Astrocyte (in vitro differentiated cells and primary cell): ENCODE data around the gene KDR. TPM values are rescaled to one million over a fixed set of nuclear protein-coding genes. Genes with fewer than 3 reads are reported as not detected.

Source experiments
- DNase-seq: peaks from one replicate; pipeline ENCODE4 v3.0.0-alpha.2; 2010; ENCODE audit warnings: low read depth
- FAIRE-seq: peaks from 2 replicates; lab custom pipeline; 2011; peaks lifted over from hg19 to GRCh38; lab: Jason Lieb, UNC
- H2AFZ ChIP-seq: 2 replicates; pipeline ENCODE4 v1.6.0; 2012; ENCODE audit warnings: low read depth, low read length, inconsistent platforms
- H3K27ac ChIP-seq: 2 replicates; pipeline ENCODE4 v1.5.1; 2011; ENCODE audit warnings: low read depth, low read length, inconsistent platforms
- H3K27me3 ChIP-seq: 2 replicates; pipeline ENCODE4 v1.6.0; 2011; ENCODE audit warnings: low read length, inconsistent platforms; ENCODE audit not compliant: insufficient read depth
- H3K36me3 ChIP-seq: 2 replicates; pipeline ENCODE4 v1.5.1; 2011; ENCODE audit warnings: low read length, inconsistent platforms; ENCODE audit not compliant: insufficient read depth
- H3K4me1 ChIP-seq: 2 replicates; pipeline ENCODE4 v1.5.1; 2011; ENCODE audit warnings: low read length, inconsistent platforms; ENCODE audit not compliant: insufficient read depth
- H3K4me2 ChIP-seq: 2 replicates; pipeline ENCODE4 v1.6.0; 2012; ENCODE audit warnings: low read length, inconsistent platforms
- H3K4me3 ChIP-seq: 2 replicates; pipeline ENCODE4 v1.5.1; 2011; ENCODE audit warnings: low read depth, mild to moderate bottlenecking, low read length, inconsistent platforms; ENCODE audit not compliant: insufficient read depth
- H3K79me2 ChIP-seq: 2 replicates; pipeline ENCODE4 v1.6.0; 2012; ENCODE audit warnings: mild to moderate bottlenecking, low read length, inconsistent platforms; ENCODE audit not compliant: insufficient read depth
- H3K9ac ChIP-seq: 2 replicates; pipeline ENCODE4 v1.6.0; 2012; ENCODE audit warnings: mild to moderate bottlenecking, low read length, inconsistent platforms
- H3K9me3 ChIP-seq: 2 replicates; pipeline ENCODE4 v1.5.1; 2012; ENCODE audit warnings: low read depth, mild to moderate bottlenecking, low read length, inconsistent platforms; ENCODE audit not compliant: insufficient read depth
- H4K20me1 ChIP-seq: 2 replicates; pipeline ENCODE4 v1.6.0; 2012; ENCODE audit warnings: low read length, inconsistent platforms; ENCODE audit not compliant: insufficient read depth
- H3K27ac Mint-ChIP-seq: one replicate; pipeline ENCODE4 v1.8.0; 2021; ENCODE audit warnings: mild to moderate bottlenecking, mixed read lengths; ENCODE audit not compliant: unreplicated experiment
- H3K27me3 Mint-ChIP-seq: one replicate; pipeline ENCODE4 v1.8.0; 2021; ENCODE audit warnings: low read depth, mixed read lengths; ENCODE audit not compliant: unreplicated experiment
- H3K36me3 Mint-ChIP-seq: one replicate; pipeline ENCODE4 v1.8.0; 2021; ENCODE audit warnings: low read depth, mixed read lengths; ENCODE audit not compliant: unreplicated experiment
- H3K4me1 Mint-ChIP-seq: one replicate; pipeline ENCODE4 v1.8.0; 2021; ENCODE audit warnings: low read depth, mixed read lengths; ENCODE audit not compliant: unreplicated experiment
- H3K4me3 Mint-ChIP-seq: one replicate; pipeline ENCODE4 v1.8.0; 2021; ENCODE audit warnings: mild to moderate bottlenecking, moderate library complexity, mixed read lengths; ENCODE audit not compliant: unreplicated experiment
- H3K9me3 Mint-ChIP-seq: one replicate; pipeline ENCODE4 v1.8.0; 2021; ENCODE audit warnings: mild to moderate bottlenecking, mixed read lengths; ENCODE audit not compliant: unreplicated experiment
- EZH2 ChIP-seq: IDR thresholded peaks from 2 replicates; pipeline ENCODE4 v1.6.1; 2012; ENCODE audit warnings: mild to moderate bottlenecking, low read length, inconsistent platforms; ENCODE audit not compliant: insufficient read depth
- total RNA-seq: library from RNA; stranded (reverse); gene quantifications from 2 replicates; pipeline ENCODE4 v1.2.1, GENCODE V29; 2021
- TF ChIP-seq, protein P1 (sequence below): IDR thresholded peaks from 2 replicates; pipeline ENCODE4 v1.5.1; 2011; ENCODE audit warnings: low read depth, mild to moderate bottlenecking, inconsistent platforms, low read length, moderate library complexity; ENCODE audit not compliant: insufficient read depth

KDR gene
- total RNA-seq, 1 donor from 2014 or later = 2.5 TPM

GRCh38 chr4:55029821-55030503 lies 95.4 kb downstream of the KDR start:
- Histone ChIP-seq H4K20me1 (no peaks in the 10 kb centered on the region), H3K4me1 (peaks cover 9% of the 10 kb centered on the region), H3K27ac (no peak overlapping the region), H3K79me2 (no peaks in the 10 kb centered on the region), H3K4me2 (no peak overlapping the region), H3K4me3 (no peak overlapping the region), H3K36me3 (no peaks in the 10 kb centered on the region), H3K9me3 (no peaks in the 10 kb centered on the region), H3K27me3 (no peaks in the 10 kb centered on the region), H2AFZ (no peak overlapping the region), H3K9ac (no peak overlapping the region)
- H3K4me3 Mint-ChIP-seq = no peak overlapping the region
- H3K4me1 Mint-ChIP-seq = peaks cover 8% of the 10 kb centered on the region
- DNase-seq (no peak), FAIRE-seq (no peak)
- H3K27ac Mint-ChIP-seq = no peak overlapping the region
- H3K27me3 Mint-ChIP-seq = no peaks in the 10 kb centered on the region
- no peaks in the 10 kb centered on the region for H3K9me3 Mint-ChIP-seq
- no peaks in the 10 kb centered on the region for H3K36me3 Mint-ChIP-seq
- no peak for TF ChIP-seq EZH2
- TF ChIP-seq, protein P1, sequence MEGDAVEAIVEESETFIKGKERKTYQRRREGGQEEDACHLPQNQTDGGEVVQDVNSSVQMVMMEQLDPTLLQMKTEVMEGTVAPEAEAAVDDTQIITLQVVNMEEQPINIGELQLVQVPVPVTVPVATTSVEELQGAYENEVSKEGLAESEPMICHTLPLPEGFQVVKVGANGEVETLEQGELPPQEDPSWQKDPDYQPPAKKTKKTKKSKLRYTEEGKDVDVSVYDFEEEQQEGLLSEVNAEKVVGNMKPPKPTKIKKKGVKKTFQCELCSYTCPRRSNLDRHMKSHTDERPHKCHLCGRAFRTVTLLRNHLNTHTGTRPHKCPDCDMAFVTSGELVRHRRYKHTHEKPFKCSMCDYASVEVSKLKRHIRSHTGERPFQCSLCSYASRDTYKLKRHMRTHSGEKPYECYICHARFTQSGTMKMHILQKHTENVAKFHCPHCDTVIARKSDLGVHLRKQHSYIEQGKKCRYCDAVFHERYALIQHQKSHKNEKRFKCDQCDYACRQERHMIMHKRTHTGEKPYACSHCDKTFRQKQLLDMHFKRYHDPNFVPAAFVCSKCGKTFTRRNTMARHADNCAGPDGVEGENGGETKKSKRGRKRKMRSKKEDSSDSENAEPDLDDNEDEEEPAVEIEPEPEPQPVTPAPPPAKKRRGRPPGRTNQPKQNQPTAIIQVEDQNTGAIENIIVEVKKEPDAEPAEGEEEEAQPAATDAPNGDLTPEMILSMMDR = no peak

- no peaks in the 10 kb centered on the region for H3K27me3 Mint-ChIP-seq
- no peaks in the 10 kb centered on the region for H3K79me2 ChIP-seq
- H3K36me3 ChIP-seq = no peaks in the 10 kb centered on the region
- H3K27me3 ChIP-seq = no peaks in the 10 kb centered on the region
- H3K9ac ChIP-seq = no peak overlapping the region
- H3K27ac Mint-ChIP-seq = no peak overlapping the region
- TF ChIP-seq EZH2 = no peak
- TF ChIP-seq, protein P1 = no peak
- H4K20me1 ChIP-seq = no peaks in the 10 kb centered on the region
- no peak overlapping the region for H2AFZ ChIP-seq
- no peaks in the 10 kb centered on the region for H3K36me3 Mint-ChIP-seq
- H3K4me3 ChIP-seq = no peak overlapping the region
- H3K4me2 ChIP-seq = no peak overlapping the region
- H3K4me1 ChIP-seq = peaks cover 9% of the 10 kb centered on the region
- H3K4me1 Mint-ChIP-seq = peaks cover 8% of the 10 kb centered on the region
- H3K9me3 ChIP-seq = no peaks in the 10 kb centered on the region
- H3K4me3 Mint-ChIP-seq = no peak overlapping the region
- no peaks in the 10 kb centered on the region for H3K9me3 Mint-ChIP-seq
- FAIRE-seq (no peak), DNase-seq (no peak)
- no peak overlapping the region for H3K27ac ChIP-seq
These were observed 96.1 kb downstream of the KDR start for GRCh38 chr4:55029321-55029720.

Other genes starting within 250 kb of the KDR start
- 39.5 and 43.8 TPM in 2 replicates for gene SRD5A3, start 220.6 kb upstream of the KDR start, total RNA-seq